Stimulated activated CD8-positive, alpha-beta memory T cell treated with anti-CD3 and anti-CD28 coated beads, Interleukin-15, amount 100 ng/mL, for 48 hours (primary cell): Measurements from ENCODE around the gene MAPK9.

Experiments
- DNase-seq, 2 donors: peaks; one replicate each; pipeline ENCODE4 v3.0.0-alpha.2; 2020; ENCODE audit warnings: low read depth in 2 of 2

MAPK9 gene

GRCh38 chr5:180294913-180295555 is 3.2 kb upstream of the MAPK9 start:
- DNase-seq: no peak

DNA sequence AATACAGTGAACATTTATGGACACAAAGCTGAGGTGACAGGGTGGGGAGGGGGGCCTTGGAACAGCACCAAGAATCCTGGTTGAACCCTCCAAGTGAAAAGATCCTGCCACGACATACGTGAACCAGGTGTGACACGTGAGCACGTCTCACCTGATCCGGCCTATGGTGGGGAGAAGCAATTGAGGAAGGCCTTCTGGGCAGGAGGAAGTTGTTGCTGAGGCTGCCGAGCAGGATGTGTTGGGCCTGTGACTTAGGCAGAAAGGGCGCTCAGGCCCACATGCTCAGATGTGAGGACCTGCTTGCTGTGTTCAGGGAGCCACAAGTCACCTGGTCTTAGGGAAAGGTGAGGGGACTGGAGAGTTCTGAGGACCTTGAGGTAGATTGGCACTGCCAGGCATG is 2.5 kb upstream of the MAPK9 start:
- DNase-seq: no peak

GRCh38 chr5:180291234-180291940 is 496 bp downstream of the MAPK9 start:
- no peak for DNase-seq

GRCh38 chr5:180290568-180291233 is 1.2 kb downstream of the MAPK9 start:
- no peak for DNase-seq

DNA sequence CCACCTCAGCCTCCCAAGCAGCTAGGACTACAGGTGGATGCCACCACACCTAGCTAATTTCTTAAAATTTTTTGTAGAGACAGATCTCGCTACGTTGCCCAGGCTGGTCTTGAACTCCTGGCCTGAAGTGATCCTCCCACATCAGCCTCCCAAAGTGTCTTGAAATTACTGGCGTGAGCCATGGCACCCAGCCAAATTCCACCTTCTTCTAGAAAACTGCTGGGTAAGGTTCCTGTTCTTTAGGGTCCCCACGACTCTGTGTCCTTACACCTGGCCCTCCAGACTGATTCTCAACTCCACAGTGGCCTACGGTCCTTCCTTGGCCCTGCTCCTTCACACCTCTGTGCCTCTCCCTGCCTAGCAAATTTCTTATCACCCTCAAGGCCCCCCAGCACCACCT is 1.9 kb downstream of the MAPK9 start:
- no peak for DNase-seq

- no peak for DNase-seq
These were observed 2.5 kb downstream of the MAPK9 start for GRCh38 chr5:180289433-180289832.

- no peak for DNase-seq
These were observed 4.0 kb downstream of the MAPK9 start for GRCh38 chr5:180287868-180288267.

DNA sequence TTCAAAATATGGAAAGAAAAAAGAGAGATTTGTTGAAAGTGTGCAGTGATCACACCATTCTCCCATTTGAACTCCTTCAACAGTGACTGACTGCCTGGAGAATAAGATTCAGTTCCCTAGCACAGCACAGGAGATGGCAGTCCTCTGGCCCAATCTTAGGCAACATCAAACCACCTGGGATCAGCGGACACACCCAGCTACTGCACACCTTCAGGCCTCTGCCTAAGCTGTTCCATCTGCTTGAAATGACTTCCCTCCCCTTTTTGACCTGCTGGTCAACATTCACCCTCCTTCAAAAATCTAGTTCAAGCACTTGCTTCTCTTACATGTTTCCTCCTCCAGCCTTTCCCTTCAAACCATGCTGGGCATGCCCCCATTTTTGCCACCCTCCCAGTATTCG is 4.5 kb downstream of the MAPK9 start:
- no peak for DNase-seq

DNA sequence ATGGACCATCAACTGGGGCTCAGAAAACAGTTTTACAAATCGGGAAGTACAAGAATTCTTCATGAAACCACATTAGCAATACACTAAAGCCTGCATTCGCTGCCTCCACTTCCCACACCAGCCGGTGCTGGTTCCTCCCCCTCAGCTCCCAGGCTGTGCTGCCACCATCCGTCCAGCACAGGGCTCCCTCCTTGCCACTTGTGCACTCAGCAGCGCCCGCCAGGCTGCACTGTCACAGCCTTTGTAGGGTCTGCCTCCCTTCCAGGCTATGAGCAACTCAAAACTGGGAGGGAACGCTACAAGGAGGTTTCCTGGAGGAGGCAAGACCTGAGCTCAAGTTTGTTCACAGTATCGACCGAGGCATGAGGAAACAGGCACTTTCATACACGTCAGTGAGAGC is 7.7 kb downstream of the MAPK9 start:
- DNase-seq: no peak

DNA sequence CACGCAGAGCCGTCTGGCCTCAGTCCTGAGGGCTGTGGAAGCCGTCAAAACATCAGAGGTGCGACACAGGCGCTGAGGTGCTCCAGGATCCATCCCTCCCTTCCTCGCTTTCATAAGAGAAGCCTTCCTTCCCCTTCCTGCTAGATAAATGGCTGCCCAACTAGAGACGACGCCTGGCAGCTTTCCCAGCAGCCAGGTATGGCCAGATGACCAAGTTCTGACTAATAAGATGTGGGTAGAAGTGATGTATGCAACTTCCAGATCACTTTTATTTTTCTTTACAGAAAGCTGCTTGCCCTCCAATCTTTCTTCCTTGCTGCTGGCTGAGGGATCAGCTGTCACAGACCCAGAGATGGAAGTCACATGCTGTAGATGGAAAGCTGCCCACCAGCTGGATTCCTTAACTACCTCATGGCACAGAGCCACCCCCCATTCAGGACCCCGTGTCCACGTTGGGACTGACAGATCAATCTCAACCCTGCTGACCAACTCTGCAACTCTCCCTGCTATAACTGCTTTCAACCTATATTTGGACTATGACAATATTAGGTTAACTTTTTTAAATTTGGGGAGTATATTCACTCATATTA is 8.8 kb downstream of the MAPK9 start:
- no peak for DNase-seq

GRCh38 chr5:180282281-180282680 is 9.6 kb downstream of the MAPK9 start:
- DNase-seq: no peak

DNA sequence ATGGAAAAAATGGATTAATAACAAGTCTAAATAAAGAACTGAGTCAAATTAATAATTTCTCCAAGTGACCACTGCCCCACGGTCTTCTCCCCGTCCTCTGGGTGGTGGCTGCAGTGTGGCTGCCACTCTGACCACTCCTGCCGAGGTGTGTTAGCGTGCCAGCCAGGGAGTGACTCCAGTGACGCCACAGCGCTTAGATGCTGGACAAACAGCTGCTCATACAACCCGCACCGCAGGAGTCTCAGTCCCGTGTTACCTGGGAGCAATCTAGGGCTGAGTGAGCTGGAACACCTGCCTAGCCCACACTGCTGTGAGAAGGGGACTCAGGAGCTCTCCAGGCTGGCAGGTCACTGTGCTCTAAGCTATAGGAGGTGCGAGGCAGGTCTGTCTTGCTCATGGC is 10.2 kb downstream of the MAPK9 start:
- DNase-seq: no peak

GRCh38 chr5:180274695-180275094 is 17.2 kb downstream of the MAPK9 start:
- DNase-seq: no peak

DNA sequence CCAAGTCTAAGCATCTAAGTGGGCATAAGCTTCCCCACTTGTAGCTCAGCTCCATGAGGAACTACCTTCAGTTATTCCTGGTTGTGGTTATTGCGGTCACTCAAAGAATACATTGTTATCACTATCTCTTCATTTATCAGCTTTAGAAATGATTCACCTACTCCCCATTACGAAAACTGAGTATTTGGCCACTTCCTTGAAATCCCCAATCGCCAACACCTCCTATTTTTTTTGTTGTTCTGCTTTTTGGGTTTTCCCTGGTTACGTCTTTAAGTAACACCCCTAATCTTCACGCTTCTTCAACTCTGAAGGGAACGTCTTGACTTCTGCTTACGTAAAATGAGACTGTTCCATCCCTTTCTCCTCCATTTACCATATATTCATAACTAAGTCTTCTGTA is 20.7 kb downstream of the MAPK9 start:
- no peak for DNase-seq

GRCh38 chr5:180259260-180259611 is 32.6 kb downstream of the MAPK9 start:
- no peak for DNase-seq

DNA sequence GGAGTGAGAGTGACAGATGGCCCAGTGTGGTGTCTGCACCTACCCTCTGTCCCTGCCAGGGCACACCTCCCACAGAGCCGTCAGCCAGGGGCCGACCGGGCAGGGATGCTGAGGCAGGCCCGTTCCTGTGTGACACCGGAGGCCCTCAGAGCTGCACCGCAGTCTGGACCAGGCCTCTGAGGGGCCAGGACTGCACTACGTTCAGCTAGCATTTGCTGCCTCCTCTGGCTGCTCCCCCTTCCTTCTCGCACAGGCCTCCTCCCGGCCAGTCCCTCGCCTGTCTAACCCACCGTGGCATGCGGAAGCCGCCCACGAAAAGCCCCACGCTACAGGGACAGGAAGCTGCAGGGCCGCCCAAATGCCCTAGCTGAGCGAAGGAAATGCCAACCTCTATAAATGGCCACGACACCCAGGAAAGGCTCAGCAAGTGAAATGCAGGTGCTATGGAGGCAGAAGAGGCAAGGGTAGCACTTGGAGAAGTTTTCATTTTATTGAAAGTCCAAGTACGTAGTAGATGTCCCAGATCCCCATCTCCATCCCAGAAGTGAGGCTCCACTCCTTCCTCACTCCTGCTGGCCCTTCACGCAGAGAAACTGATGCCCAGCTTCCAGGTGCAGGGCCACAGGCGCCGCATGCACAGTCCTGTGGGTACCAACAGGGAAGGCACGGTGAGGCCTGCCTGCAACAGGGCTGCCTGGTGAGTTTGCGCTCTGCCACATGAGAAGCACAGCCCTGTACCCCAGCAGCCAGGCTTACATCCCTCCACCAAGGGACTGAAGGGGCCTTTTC is 38.7 kb downstream of the MAPK9 start:
- DNase-seq: no peak

DNA sequence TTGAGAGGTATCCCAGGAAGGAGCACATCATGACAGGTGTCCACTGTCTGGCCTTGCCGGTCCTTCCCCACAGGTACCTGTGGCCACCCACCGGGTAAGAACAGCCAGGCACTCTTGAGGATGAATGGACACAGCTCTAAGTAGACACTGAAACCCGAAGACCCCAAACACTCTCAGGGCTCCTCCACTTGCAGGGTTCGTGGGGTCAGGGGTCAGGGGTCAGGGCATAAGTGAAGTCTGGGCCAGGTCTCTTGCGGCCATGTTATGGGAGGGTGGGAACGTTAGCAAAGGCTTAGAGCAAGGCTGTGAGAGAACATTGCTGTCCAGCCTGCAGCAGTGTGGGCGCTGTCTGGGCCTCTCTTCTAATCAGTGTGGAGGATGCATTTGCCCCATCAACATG is 40.0 kb downstream of the MAPK9 start:
- no peak for DNase-seq

- DNase-seq: no peak
These were observed 40.7 kb downstream of the MAPK9 start for GRCh38 chr5:180251141-180251540.

GRCh38 chr5:180250329-180250728 is 41.6 kb downstream of the MAPK9 start:
- DNase-seq: no peak

DNA sequence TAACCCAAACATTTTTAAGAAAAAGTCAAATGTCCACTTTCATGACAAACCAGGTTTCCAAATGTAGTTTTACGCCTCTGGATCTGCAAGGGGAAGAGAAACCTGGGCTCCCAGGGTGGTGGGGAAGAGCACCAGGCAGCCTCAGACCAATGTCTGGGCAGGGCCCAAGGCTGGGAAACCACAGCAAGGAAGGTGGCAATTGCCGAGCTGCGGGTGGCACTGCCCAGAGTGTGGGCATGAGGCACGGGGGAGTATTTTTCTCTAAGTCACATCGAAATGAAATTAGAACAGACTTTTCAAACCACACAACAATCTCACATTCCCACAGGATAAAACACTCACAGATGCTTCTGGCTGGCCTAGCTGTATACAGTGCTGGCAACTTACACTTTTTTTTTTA is 50.3 kb downstream of the MAPK9 start:
- DNase-seq: no peak

- no peak for DNase-seq
These were observed 53.3 kb downstream of the MAPK9 start for GRCh38 chr5:180238631-180239030.

GRCh38 chr5:180235846-180236245 is 56.0 kb downstream of the MAPK9 start:
- DNase-seq: no peak
